NB4 (cell line): ENCODE results near the gene NIP7.

Source experiments
- MAX ChIP-seq: IDR thresholded peaks from 2 replicates; pipeline ENCODE4 v1.6.1; 2011; ENCODE audit warnings: low read depth, low read length
- POLR2A ChIP-seq: IDR thresholded peaks from 2 replicates; pipeline ENCODE4 v1.6.1; 2011; ENCODE audit warnings: mild to moderate bottlenecking; ENCODE audit not compliant: insufficient read length; ENCODE audit errors: extremely low read depth
- TF ChIP-seq, protein P1 (sequence below): IDR thresholded peaks from one replicate; pipeline ENCODE4 v1.5.1; 2012; ENCODE audit warnings: low read depth, low read length

DNA sequence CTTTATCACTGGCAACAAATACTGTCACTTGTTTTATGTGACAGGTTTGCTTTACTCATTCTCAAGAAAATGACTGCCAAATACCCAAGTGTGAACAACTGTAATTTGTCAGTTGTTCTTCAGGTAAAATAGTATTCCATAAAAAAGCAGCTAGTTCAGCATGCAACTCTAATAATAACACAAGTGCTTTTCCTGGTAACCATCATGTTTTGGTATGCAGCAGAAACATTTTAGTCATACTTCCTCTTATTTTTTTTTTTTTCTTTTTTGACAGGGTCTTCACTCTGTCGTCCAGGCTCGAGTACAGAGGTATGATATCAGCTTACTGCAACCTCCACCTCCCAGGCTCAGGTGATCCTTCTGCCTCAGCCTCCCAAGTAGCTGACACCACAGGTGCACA is 41.7 kb downstream of the NIP7 start:
- no peak for TF ChIP-seq MAX
- no peak for TF ChIP-seq POLR2A
- TF ChIP-seq, protein P1, sequence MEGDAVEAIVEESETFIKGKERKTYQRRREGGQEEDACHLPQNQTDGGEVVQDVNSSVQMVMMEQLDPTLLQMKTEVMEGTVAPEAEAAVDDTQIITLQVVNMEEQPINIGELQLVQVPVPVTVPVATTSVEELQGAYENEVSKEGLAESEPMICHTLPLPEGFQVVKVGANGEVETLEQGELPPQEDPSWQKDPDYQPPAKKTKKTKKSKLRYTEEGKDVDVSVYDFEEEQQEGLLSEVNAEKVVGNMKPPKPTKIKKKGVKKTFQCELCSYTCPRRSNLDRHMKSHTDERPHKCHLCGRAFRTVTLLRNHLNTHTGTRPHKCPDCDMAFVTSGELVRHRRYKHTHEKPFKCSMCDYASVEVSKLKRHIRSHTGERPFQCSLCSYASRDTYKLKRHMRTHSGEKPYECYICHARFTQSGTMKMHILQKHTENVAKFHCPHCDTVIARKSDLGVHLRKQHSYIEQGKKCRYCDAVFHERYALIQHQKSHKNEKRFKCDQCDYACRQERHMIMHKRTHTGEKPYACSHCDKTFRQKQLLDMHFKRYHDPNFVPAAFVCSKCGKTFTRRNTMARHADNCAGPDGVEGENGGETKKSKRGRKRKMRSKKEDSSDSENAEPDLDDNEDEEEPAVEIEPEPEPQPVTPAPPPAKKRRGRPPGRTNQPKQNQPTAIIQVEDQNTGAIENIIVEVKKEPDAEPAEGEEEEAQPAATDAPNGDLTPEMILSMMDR, result no peak
